ENCODE data around the gene CWF19L2. TPM values are rescaled to one million over a fixed set of nuclear protein-coding genes. Genes with fewer than 3 reads are reported as not detected.

The CWF19L2 gene
- total and polyA plus RNA-seq, 7 experiments from 2014 or later: 9.6 to 38.9 (median 22.7) TPM

- Histone ChIP-seq H3K9me3 (ENCODE audit: control insufficient read depth in 2 of 3, low read length in 3 of 3) (no peaks in the 10 kb centered on the region), H3K36me3 (ENCODE audit: control insufficient read depth in 2 of 3, insufficient read depth in 3 of 3, low read length in 3 of 3) (peaks cover 0 to 17% (median 0%) of the 10 kb centered on the region in 3 experiments), H3K4me3 (ENCODE audit: low read length) (no peak overlapping the region), H3K27me3 (ENCODE audit: control insufficient read depth in 2 of 2, insufficient read depth in 2 of 2, low read length in 2 of 2) (no peaks in the 10 kb centered on the region), H3K4me1 (ENCODE audit: control insufficient read depth in 2 of 2, insufficient read depth in 2 of 2, low read length in 2 of 2) (no peaks in the 10 kb centered on the region), H3K27ac (ENCODE audit: low read depth, low read length) (no peak overlapping the region)
- no peak overlapping the region for H3K4me3 Mint-ChIP-seq
- ATAC-seq (no peak), DNase-seq (no peak)
- H3K9me3 Mint-ChIP-seq: peaks cover 0 to 31% (median 9%) of the 10 kb centered on the region in 11 donors
- intact Hi-C loops (cut with micrococcal nuclease): no loop called here
- H3K36me3 Mint-ChIP-seq: peaks cover 19 to 83% (median 65%) of the 10 kb centered on the region in 5 donors
- no peak overlapping the region for H3K27ac Mint-ChIP-seq
- no peaks in the 10 kb centered on the region for H3K27me3 Mint-ChIP-seq
- ChIA-PET CTCF (no interaction called here), POLR2A (no interaction called here)
- peaks cover 0 to 2% (median 0%) of the 10 kb centered on the region in 7 donors for H3K4me1 Mint-ChIP-seq
Measured at GRCh38 chr11:107301878-107302277, 155.7 kb downstream of the CWF19L2 start.

DNA sequence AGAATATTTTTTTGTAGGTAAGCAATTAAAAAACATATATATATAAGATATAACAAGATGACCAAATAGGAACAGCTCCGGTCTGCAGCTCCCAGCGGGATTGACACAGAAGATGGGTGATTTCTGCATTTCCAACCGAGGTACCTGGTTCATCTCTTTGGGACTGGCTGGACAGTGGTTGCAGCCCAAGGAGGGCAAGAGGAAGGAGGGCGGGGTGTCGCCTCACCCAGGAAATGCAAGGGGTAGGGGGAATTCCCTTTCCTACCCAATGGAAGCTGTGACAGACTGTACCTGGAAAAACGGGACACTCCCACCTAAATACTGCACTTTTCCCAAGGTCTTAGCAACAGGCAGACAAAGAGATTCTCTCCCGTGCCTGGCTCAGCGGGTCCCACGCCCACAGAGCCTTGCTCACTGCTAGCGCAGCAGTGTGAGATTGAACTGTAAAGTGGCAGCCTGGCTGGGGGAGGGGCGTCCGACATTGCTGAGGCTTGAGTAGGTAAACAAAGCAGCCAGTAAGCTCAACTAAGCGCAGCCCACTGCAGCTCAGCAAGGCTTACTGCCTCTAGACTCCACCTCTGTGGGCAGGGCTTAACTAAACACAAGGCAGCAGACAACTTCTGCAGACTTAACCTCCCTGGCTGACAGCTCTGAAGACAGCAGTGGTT is 163.8 kb downstream of the CWF19L2 start:
- no peak overlapping the region for H3K27ac ChIP-seq (ENCODE audit: low read depth, low read length)
- peaks cover 0 to 14% (median 3%) of the 10 kb centered on the region in 3 experiments for H3K36me3 ChIP-seq (ENCODE audit: control insufficient read depth in 2 of 3, insufficient read depth in 3 of 3, low read length in 3 of 3)
- H3K4me3 ChIP-seq (ENCODE audit: low read length): no peak overlapping the region
- H3K9me3 ChIP-seq (ENCODE audit: control insufficient read depth in 2 of 3, low read length in 3 of 3): no peaks in the 10 kb centered on the region
- ChIA-PET POLR2A (no interaction called here), CTCF (no interaction called here)
- H3K4me1 ChIP-seq (ENCODE audit: control insufficient read depth in 2 of 2, insufficient read depth in 2 of 2, low read length in 2 of 2): no peaks in the 10 kb centered on the region
- DNase-seq (no peak), ATAC-seq (no peak)
- Mint-ChIP-seq H3K9me3 (peaks cover 4 to 56% (median 23%) of the 10 kb centered on the region in 11 donors), H3K36me3 (peaks cover 35 to 62% (median 56%) of the 10 kb centered on the region in 5 donors), H3K27ac (no peak overlapping the region), H3K4me3 (no peak overlapping the region), H3K27me3 (no peaks in the 10 kb centered on the region), H3K4me1 (peaks cover 0 to 6% (median 0%) of the 10 kb centered on the region in 7 donors)
- H3K27me3 ChIP-seq (ENCODE audit: control insufficient read depth in 2 of 2, insufficient read depth in 2 of 2, low read length in 2 of 2): no peaks in the 10 kb centered on the region
- intact Hi-C loops (cut with micrococcal nuclease): no loop called here

GRCh38 chr11:107282195-107282594 is 175.4 kb downstream of the CWF19L2 start:
- POLR2A ChIA-PET: no interaction called here
- Histone ChIP-seq H3K27me3 (ENCODE audit: control insufficient read depth in 2 of 2, insufficient read depth in 2 of 2, low read length in 2 of 2) (no peaks in the 10 kb centered on the region), H3K36me3 (ENCODE audit: control insufficient read depth in 2 of 3, insufficient read depth in 3 of 3, low read length in 3 of 3) (no peaks in the 10 kb centered on the region), H3K4me3 (ENCODE audit: low read length) (no peak overlapping the region), H3K9me3 (ENCODE audit: control insufficient read depth in 2 of 3, low read length in 3 of 3) (peaks cover 0 to 6% (median 0%) of the 10 kb centered on the region in 3 experiments), H3K27ac (ENCODE audit: low read depth, low read length) (no peak overlapping the region), H3K4me1 (ENCODE audit: control insufficient read depth in 2 of 2, insufficient read depth in 2 of 2, low read length in 2 of 2) (no peaks in the 10 kb centered on the region)
- intact Hi-C loops (cut with micrococcal nuclease): no loop called here
- ATAC-seq (no peak), DNase-seq (no peak)
- Mint-ChIP-seq H3K9me3 (peaks cover 4 to 55% (median 28%) of the 10 kb centered on the region in 11 donors), H3K4me3 (no peak overlapping the region), H3K36me3 (peaks cover 0 to 19% (median 9%) of the 10 kb centered on the region in 5 donors), H3K27me3 (no peaks in the 10 kb centered on the region), H3K27ac (no peak overlapping the region), H3K4me1 (no peaks in the 10 kb centered on the region)
- CTCF ChIA-PET: no interaction called here

Other genes with a start within 250 kb of the CWF19L2 start
- gene ALKBH8, start 107.9 kb upstream of the CWF19L2 start, total RNA-seq: 10 to 100 TPM in 4 of 5 experiments, 1 to 10 TPM in 1; 9.5 to 19.1 (median 12.6) TPM
- gene ALKBH8, start 107.9 kb upstream of the CWF19L2 start, polyA plus RNA-seq: 10 to 100 TPM in 1 of 2 donors, 1 to 10 TPM in 1; 9.4 to 11.6 TPM
- not detected for gene ELMOD1, start 133.3 kb upstream of the CWF19L2 start, total RNA-seq
- not detected for gene ELMOD1, start 133.3 kb upstream of the CWF19L2 start, polyA plus RNA-seq

Data from naive thymus-derived CD4-positive, alpha-beta T cell (primary cell).